ELR (cell line): ENCODE results near the gene LCE1F.
A peak's percentile ranks its signal among the peaks of the same experiment; 100 is the strongest.

Experiments
- DNase-seq: peaks from one replicate; pipeline ENCODE4 v3.0.0-alpha.2; 2015; ENCODE audit warnings: low read depth

The LCE1F gene

DNA sequence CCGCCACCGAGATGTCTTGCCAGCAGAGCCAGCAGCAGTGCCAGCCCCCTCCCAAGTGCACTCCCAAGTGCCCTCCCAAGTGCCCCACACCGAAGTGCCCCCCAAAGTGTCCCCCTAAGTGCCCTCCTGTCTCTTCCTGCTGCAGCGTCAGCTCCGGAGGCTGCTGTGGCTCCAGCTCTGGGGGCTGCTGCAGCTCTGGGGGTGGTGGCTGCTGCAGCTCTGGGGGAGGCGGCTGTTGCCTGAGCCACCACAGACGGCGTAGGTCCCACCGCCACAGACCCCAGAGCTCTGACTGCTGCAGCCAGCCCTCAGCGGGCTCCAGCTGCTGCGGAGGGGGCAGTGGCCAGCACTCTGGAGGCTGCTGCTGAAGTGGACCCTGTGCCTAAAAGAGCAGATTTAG is 1.4 kb downstream of the LCE1F start:
- DNase-seq: no peak

DNA sequence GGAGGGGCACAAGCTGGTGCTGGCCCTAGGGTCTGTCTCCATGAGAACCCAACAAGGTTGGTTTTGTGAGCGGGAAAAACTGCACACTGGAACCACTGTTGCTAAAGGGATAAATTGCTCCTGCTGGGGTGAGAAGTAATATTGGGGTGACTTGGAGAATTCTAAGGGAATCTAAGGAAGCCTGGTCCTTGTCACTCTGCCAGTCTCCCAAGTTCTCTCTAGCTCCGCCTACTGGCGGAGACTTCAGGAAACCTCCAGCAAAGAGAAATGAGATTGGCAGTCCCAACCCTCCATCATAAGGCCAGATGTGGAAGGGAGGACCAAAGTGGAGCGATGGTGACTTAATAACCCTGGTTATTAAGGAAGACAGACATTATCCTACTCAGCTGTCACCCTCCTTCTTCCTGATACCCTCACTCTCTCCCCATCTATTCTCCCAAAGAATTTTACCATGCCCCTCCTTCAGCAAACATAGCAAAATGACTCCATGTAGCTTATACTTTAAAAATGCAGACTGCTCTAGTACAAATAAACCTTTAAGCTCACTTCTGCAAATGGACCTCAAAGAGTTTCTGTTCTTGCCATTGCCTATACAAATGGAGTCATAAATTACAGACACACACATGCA is 2.7 kb downstream of the LCE1F start:
- peak; percentile 47 for DNase-seq

DNA sequence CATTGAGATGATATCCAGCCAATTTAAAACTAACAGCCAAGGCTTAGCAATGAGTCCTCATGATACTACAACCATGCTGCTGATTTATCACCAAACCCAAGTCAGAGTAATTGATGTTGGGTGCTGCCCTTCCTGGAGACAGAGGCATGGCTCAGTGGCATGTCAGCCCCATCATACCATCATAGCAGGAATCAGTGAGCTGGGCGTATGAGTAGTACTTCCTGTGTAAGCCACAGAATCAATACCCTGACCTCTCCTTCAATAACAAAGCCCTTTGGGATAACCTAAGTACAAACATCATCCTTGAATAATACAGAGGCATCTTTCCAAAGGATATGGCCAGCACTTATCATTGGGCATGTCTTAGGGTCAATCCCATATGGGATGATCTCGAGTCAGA is 8.2 kb downstream of the LCE1F start:
- peak; percentile 76 for DNase-seq

DNA sequence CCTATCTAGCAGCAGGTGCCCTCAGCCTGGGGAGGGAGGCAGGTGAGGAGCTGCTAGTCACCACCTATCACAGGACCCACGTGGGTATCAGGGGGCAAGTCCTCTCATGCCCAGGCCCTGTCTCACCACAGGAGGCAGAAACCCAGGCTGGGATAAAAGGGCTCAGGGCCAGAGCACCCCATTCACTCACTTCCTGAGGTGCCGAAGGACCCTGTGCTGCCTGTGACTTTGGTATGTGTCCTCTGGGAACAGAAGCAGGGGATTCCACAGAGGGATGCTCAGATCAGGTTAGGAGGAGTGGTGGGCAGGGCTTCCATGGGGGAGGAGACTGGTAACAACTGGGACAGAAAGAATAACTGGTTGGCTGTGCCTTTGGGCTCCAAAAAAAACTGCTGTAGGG is 11.1 kb downstream of the LCE1F start, which contains the start of gene LCE1E:
LCE1E (plus strand) TSS at position 181 of the 400 bp plus-strand sequence. CDS start 1,043 bp downstream, outside the sequence.
- no peak for DNase-seq

DNA sequence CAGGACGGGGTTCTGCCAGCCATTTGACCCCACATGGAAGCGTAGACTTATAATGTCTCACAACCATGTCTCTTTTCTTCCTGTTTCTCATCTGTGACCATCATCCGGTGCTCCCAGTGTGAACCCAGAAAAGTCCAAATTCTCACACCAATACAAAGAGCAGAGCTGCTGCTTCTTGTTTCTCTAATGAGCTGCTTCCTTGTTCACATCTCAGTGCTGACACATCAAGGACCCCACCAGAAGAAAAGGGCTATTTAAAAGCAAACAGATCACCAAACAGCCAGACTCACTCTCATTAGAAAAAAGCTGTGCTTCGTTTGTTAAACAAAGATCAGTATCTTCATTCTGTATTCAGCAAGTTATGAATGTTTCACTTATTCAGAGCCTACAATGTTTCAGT is 20.7 kb downstream of the LCE1F start:
- DNase-seq: no peak

DNA sequence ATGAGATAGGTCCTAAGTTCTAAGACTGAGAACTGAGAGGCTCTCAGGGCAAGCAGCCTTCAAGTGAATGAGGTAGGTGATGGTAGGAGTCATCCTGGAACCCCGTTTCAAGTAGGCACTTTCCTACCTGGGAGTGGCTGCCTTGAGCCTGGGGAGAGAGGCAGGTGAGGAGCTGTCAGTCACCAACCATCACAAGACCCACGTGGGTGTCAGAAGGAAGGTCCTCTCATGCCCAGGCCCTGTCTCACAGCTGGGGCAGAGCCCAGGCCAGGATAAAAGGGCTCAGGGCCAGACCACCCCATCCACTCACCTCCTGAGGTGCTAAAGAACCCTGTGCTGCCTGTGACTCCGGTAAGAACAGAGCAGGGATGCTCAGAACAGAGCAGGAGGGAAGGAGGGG is 21.5 kb downstream of the LCE1F start, which contains the start of gene LCE1D:
LCE1D (plus strand) TSS at position 301 of the 400 bp plus-strand sequence. CDS start 1,074 bp downstream, outside the sequence.
- DNase-seq: no peak

DNA sequence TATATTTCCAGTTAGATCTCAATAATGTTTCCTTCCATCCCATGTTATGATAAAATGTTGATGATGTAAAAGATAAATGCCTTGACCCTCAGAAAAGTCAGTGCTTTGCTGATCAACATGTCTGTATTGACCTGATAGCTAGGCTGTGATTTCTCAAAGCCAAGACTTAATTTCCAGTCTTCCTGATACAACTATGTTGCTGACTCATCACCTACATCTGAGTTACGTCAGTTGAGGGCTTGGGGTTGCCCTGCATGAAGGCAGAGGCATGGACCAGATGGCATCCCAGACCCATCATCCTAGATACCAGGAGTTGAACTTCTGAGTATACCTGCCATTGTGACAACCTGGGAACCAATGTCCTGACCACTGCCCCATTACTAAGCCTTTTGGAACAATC is 26.4 kb downstream of the LCE1F start:
- DNase-seq: no peak

DNA sequence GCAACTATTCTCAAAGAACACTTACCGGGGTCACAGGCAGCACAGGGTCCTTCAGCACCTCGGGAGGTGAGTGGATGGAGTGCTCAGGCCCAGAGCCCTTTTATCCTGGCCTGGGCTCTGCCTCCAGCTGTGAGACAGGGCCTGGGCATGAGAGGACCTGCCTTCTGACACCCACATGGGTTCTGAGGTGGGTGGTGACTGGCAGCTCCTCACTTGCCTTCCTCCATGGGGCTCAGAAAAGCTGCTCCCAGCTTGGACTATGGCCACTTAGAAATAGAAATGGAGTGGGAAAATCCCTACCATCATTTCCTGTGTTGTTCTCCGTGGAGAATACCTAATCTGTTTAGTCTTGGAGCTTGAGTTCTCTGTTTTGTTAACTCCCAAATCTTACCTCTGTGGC is 31.6 kb downstream of the LCE1F start, which contains the start of gene LCE1C:
LCE1C (minus strand) TSS at position 76 of the 400 bp plus-strand sequence. CDS start 1,173 bp downstream, outside the sequence.
- DNase-seq: no peak

DNA sequence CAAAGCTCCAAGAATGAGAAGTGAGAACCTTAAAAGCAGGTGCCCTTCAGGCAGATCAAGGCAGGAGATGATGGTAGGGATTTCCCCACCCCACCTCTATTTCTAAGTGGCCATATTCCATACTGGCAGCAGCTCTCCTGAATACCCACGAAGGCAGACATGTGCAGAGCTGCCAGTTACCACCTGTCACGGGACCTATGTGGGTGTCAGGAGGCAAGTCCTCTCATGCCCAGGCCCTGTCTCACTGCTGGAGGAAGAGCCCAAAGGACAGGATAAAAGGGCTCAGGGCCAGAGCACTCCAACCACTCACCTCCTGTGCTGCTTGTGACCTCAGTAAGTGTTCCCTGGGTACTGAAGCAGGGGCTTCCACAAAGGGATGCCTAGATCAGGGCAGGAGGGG is 36.1 kb downstream of the LCE1F start:
- no peak for DNase-seq

DNA sequence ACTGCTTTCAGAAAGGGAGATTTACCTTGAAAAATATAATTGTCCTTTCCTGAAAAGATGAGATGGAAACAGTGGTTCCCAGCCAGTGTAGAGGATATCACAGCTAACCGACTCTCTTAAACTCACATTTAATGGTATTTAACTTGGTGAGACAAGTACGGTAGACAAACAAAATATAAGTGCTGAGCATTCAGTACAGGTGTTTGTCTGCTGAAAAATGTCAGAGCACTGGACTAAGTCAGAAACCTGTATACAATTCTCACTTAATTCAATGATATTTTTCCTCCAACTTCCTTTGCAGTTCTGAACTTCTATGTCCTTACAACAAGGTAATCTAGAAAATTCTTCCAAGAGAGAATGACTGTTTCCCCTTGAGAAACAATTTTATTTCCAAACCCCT is 36.7 kb downstream of the LCE1F start, which contains the start of gene LCE1B:
LCE1B (plus strand) TSS at position 301 of the 400 bp plus-strand sequence. CDS start 476 bp downstream, outside the sequence.
- no peak for DNase-seq

DNA sequence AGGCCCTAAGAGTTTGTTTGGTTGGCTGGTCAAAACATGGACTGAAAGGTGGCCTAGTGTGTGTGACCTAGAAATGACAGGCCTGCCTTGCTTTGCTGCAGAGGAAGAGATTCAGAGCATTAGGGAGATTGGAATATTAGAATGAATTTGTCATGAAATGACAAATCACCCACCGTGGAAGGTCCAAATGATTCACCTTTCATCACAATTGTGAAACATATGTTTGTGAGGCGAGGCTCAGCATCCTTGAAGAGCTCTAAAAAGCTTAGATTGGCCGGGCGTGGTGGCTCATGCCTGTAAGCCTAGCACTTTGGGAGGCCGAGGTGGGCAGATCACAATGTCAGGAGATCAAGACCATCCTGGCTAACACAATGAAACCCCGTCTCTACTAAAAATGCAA is 42.4 kb downstream of the LCE1F start:
- DNase-seq: peak; percentile 70

DNA sequence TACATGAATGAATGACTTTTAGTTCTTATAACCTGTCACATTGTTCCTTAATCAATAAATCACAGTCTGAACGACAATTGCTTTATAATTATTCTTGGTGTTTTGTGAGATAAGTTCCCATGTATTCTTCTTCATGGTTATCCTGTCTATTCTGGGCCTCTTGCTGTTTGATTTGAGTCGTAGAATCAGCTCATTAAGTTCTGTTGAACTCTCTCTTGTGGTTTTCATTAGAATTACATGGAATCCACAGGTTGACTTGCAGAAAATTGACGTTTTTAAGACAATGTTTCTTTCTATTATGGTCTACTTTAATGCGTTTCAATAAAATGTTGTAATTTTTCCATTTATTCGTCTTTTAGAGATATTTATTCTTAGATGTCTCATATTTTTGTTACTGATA is 48.4 kb downstream of the LCE1F start:
- DNase-seq: no peak

DNA sequence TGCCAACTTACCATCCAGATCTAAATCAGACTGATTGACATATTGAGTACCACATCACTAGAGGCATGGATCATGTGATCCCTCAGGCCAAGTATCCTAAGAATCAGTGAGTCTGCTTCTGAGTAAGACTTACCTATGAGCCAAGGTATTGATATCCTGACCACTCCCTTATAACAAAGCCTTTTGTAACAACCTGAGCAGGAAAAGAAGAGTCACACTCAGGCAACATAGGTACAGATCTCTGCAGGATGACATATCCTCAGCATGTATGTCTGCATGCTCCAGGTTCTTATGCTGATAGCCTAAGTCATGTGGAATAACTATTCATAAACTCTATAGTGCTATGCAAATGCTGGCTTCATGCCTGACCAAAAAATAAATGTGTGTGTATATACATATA is 50.0 kb downstream of the LCE1F start:
- DNase-seq: no peak
